Activated naive CD4-positive, alpha-beta T cell treated with anti-CD3 and anti-CD28 coated beads, Interleukin-2, amount 10 ng/mL, durations not matched to agents 7 days and 5 days (primary cell): ENCODE measurements around the gene DLG5.

Experiments
- CTCF ChIA-PET: fragments of 350-600 bp; sonication (Branson Sonifier 250); formaldehyde crosslinking; loops from one replicate; lab custom pipeline; 2021; ENCODE audit warnings: antibody characterized with exemption; lab: Charles Lee
- DNase-seq: peaks from one replicate; pipeline ENCODE4 v3.0.0-alpha.2; 2020
- H3K27ac Mint-ChIP-seq: one replicate; pipeline ENCODE4 v1.8.0; 2021; ENCODE audit warnings: mild to moderate bottlenecking, moderate library complexity, mixed read lengths
- H3K27me3 Mint-ChIP-seq: one replicate; pipeline ENCODE4 v1.8.0; 2021; ENCODE audit warnings: mild to moderate bottlenecking, mixed read lengths
- H3K36me3 Mint-ChIP-seq: one replicate; pipeline ENCODE4 v1.8.0; 2021; ENCODE audit warnings: mixed read lengths
- H3K4me1 Mint-ChIP-seq: one replicate; pipeline ENCODE4 v1.8.0; 2021; ENCODE audit warnings: mixed read lengths
- H3K4me3 Mint-ChIP-seq: one replicate; pipeline ENCODE4 v1.8.0; 2021; ENCODE audit warnings: mild to moderate bottlenecking, moderate library complexity, mixed read lengths
- H3K9me3 Mint-ChIP-seq: one replicate; pipeline ENCODE4 v1.8.0; 2021; ENCODE audit warnings: mixed read lengths

Gene DLG5

DNA sequence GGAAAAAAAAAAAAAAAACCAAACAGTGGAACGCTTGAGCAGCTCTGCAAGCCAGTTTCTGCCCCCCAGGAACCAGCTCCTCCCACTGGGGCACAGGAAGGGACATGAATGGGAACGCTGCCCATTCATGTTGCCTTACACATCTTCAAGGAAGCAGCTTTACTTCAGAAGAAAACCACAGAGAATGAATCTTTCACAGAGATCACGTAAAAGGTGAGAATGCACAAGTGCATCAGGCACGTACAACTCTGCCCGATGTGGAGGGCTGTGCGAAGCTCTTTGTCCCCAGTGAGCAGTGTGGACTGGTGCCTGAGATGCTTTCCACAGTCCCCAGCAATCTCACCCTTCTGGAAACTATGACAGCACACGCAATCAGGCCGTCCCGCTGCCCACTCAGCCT lies 106.2 kb downstream of the DLG5 start:
- CTCF ChIA-PET = interaction anchor here (0.6 to 1.5 kb wide), 2 partner anchors 13 to 1242 kb away, joined by 3 read pairs; no protein-coding TSS in a partner anchor
- Mint-ChIP-seq H3K9me3 (no peaks in the 10 kb centered on the region), H3K36me3 (no peaks in the 10 kb centered on the region)

DNA sequence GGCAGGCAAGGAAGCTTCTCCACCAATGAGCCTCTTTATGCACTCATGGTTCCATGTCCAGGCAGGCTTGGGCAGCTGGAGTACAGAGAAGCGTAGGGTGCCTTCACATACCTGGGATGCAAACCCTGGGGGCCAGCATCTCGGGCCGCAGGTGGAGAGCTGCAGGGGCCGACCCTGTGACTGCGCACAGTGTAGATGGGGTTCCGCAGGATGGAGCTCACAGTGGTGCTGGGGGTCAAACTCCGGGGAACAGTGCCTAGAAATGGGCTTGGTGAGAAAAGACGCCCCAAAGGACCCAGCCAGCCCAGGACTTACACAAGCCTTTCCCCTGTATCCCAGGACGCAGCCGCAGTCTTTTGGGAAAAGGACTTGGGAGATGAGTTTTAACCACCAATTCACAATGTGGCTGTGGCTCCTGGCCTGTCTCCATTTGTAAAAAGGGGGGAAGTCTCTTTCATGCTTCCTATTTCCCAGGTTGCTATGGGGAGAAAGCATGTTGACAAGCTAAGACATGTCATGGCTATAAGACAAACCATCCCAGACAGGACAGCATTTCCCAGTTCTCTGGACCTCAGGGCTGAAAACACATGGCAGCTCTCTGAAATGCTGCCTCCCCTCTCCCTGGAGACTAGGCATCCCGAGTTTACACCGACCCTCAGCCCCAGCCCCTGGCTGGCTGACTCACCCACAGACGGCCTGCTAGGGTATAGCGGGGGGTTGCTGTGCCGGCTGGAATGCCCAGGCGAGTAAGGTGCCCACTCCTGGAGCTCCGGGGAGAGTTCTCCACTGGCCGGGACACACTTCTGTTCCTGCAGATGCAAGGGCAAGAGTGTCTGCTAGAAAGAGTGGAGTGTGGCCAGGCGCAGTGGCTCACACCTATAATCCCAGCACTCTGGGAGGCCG lies 107.1 kb downstream of the DLG5 start:
- Mint-ChIP-seq H3K27ac (no peak overlapping the region), H3K36me3 (no peaks in the 10 kb centered on the region), H3K4me1 (peaks cover 8% of the 10 kb centered on the region), H3K9me3 (no peaks in the 10 kb centered on the region), H3K4me3 (no peak overlapping the region), H3K27me3 (no peaks in the 10 kb centered on the region)
- DNase-seq = no peak
- CTCF ChIA-PET = interaction anchor here (0.6 to 1.5 kb wide), 2 partner anchors 14 to 1243 kb away, joined by 3 read pairs; no protein-coding TSS in a partner anchor

More for the DNA sequence above, 106.2 kb downstream of the DLG5 start:
- no peak for DNase-seq
- H3K4me3 Mint-ChIP-seq = no peak overlapping the region
- H3K27ac Mint-ChIP-seq = peak overlapping the region; percentile 49
- H3K27me3 Mint-ChIP-seq = no peaks in the 10 kb centered on the region
- H3K4me1 Mint-ChIP-seq = peaks cover 8% of the 10 kb centered on the region

DNA sequence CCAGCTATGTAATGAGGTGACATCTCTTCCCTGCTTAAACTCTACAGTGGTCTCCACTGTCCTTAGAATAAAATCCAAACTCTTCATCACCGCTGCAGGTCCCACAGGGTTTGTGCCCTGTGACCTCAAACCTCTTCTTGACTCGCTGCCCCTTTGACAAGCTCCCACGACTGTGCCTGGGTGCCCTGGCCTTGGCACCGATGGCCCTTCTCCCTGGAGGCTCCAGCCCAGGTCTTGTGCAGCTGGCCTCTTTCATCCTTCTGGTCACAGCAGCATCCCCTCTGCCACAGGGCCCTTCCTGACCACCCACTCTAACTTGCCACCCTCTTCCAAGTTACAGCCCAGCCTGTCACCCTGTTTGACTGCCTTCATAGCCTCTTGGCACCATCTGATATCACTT lies 108.2 kb downstream of the DLG5 start:
- Mint-ChIP-seq H3K4me1 (peaks cover 8% of the 10 kb centered on the region), H3K4me3 (no peak overlapping the region), H3K9me3 (no peaks in the 10 kb centered on the region), H3K36me3 (no peaks in the 10 kb centered on the region), H3K27ac (no peak overlapping the region), H3K27me3 (no peaks in the 10 kb centered on the region)
- CTCF ChIA-PET = no interaction called here
- no peak for DNase-seq

DNA sequence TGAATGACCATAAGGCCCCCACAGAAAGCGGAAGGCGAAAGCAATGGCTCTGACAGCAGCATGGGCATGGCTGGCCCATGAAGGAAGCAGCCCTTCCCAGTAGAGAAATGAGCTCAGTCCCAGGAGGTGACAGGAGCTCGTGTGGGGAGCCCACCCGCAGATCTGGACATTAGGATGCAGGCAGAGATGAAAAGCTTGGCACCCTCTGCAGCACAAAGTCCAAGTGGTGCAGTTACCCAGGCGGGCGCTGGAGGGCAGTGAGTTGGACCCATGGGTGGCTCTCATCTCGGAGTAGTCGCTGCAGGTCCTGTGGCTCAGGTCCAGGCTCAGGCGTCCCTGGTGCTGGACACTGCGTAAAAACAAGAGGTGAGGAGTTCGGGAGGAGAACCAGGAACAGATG lies 109.0 kb downstream of the DLG5 start:
- no peak for DNase-seq
- H3K36me3 Mint-ChIP-seq = no peaks in the 10 kb centered on the region
- H3K27me3 Mint-ChIP-seq = no peaks in the 10 kb centered on the region
- no peak overlapping the region for H3K27ac Mint-ChIP-seq
- no peak overlapping the region for H3K4me3 Mint-ChIP-seq
- CTCF ChIA-PET = no interaction called here
- peaks cover 8% of the 10 kb centered on the region for H3K4me1 Mint-ChIP-seq
- no peaks in the 10 kb centered on the region for H3K9me3 Mint-ChIP-seq

- Mint-ChIP-seq H3K27me3 (no peaks in the 10 kb centered on the region), H3K4me3 (no peak overlapping the region), H3K27ac (no peak overlapping the region), H3K4me1 (peaks cover 8% of the 10 kb centered on the region), H3K36me3 (no peaks in the 10 kb centered on the region), H3K9me3 (no peaks in the 10 kb centered on the region)
- no peak for DNase-seq
- CTCF ChIA-PET = no interaction called here
These were observed 110.2 kb downstream of the DLG5 start for GRCh38 chr10:77816311-77816710.

DNA sequence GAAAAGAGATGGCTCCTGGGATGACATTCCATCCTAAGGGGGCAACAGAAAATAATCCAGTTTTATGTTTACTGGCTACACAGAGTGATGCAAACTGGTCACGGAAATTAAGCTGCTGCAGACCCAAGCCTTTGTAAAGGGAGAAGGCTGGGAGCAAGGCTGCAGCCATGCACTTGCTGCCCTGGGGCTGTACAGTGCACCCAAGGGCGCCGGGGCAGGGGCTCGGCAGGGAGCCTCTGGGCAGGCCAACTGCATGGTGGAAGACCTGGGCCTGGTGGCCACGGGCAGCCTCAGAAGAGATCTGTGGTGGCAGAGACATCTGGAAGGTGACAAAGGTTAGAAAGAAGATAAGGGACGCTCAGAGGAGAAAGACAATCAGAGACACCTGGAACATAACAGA lies 113.8 kb downstream of the DLG5 start:
- no peaks in the 10 kb centered on the region for H3K36me3 Mint-ChIP-seq

GRCh38 chr10:77811831-77812430 lies 114.6 kb downstream of the DLG5 start:
- Mint-ChIP-seq H3K27me3 (no peaks in the 10 kb centered on the region), H3K27ac (no peak overlapping the region), H3K9me3 (no peaks in the 10 kb centered on the region), H3K4me1 (no peaks in the 10 kb centered on the region), H3K4me3 (no peak overlapping the region), H3K36me3 (no peaks in the 10 kb centered on the region)
- CTCF ChIA-PET = no interaction called here
- no peak for DNase-seq

More for the DNA sequence above, 113.8 kb downstream of the DLG5 start:
- H3K4me3 Mint-ChIP-seq = no peak overlapping the region
- no peaks in the 10 kb centered on the region for H3K4me1 Mint-ChIP-seq
- H3K27ac Mint-ChIP-seq = no peak overlapping the region
- H3K9me3 Mint-ChIP-seq = no peaks in the 10 kb centered on the region
- no peak for DNase-seq
- no peaks in the 10 kb centered on the region for H3K27me3 Mint-ChIP-seq
- CTCF ChIA-PET = no interaction called here

GRCh38 chr10:77810446-77811335 lies 115.9 kb downstream of the DLG5 start:
- Mint-ChIP-seq H3K9me3 (no peaks in the 10 kb centered on the region), H3K27ac (no peak overlapping the region), H3K4me3 (no peak overlapping the region), H3K36me3 (peaks cover 2% of the 10 kb centered on the region), H3K4me1 (no peaks in the 10 kb centered on the region), H3K27me3 (no peaks in the 10 kb centered on the region)
- CTCF ChIA-PET = interaction anchor here (1.1 kb wide), 1 partner anchor 27 kb away, joined by 5 read pairs; no protein-coding TSS in a partner anchor
- no peak for DNase-seq

- Mint-ChIP-seq H3K27ac (no peak overlapping the region), H3K36me3 (peaks cover 2% of the 10 kb centered on the region), H3K4me1 (no peaks in the 10 kb centered on the region), H3K4me3 (no peak overlapping the region), H3K27me3 (no peaks in the 10 kb centered on the region), H3K9me3 (no peaks in the 10 kb centered on the region)
- CTCF ChIA-PET = interaction anchor here (0.7 kb wide), 1 partner anchor 85 kb away, joined by 5 read pairs; no protein-coding TSS in a partner anchor
- DNase-seq = no peak
These were observed 117.2 kb downstream of the DLG5 start for GRCh38 chr10:77809336-77809735.

GRCh38 chr10:77807706-77808105 lies 118.8 kb downstream of the DLG5 start:
- H3K4me1 Mint-ChIP-seq = no peaks in the 10 kb centered on the region
- CTCF ChIA-PET = interaction anchor here (1.8 kb wide), 1 partner anchor 40 kb away, joined by 3 read pairs; no protein-coding TSS in a partner anchor
- no peaks in the 10 kb centered on the region for H3K27me3 Mint-ChIP-seq
- H3K9me3 Mint-ChIP-seq = no peaks in the 10 kb centered on the region
- no peak overlapping the region for H3K4me3 Mint-ChIP-seq
- no peak overlapping the region for H3K27ac Mint-ChIP-seq
- peaks cover 2% of the 10 kb centered on the region for H3K36me3 Mint-ChIP-seq
- DNase-seq = no peak

DNA sequence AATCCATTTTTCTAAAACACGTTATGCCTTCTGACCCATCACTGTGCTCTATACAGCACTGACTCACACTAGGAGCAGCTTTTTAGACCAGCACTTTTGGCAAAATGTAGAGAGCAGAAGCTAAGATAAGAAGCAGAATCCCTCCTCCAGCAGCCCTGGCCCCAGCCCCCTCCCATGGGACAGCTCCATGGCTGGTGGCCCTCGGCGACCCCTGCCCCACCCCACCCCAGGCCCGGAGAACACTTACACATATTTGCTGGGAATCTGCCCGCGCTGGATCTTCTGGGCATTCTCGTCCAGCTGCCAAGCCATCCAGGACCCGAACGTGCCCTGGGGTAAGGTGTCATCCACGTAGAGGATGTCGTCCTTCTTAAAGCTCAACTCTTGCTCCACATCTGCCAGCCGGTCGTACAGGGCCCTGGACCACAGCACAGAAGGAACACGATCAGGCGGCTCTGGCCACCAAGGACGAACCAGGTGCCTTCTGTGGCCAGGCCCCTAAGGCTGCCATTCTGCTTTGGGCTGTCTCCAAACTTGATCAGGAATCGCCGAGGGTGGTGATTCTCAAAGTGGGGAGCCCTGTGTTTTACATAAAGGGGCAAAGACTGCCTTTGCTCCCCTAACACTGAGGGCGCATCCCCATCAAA lies 119.9 kb downstream of the DLG5 start:
- CTCF ChIA-PET = interaction anchor here (1.8 kb wide), 1 partner anchor 41 kb away, joined by 3 read pairs; no protein-coding TSS in a partner anchor
- Mint-ChIP-seq H3K4me3 (no peak overlapping the region), H3K9me3 (no peaks in the 10 kb centered on the region)

DNA sequence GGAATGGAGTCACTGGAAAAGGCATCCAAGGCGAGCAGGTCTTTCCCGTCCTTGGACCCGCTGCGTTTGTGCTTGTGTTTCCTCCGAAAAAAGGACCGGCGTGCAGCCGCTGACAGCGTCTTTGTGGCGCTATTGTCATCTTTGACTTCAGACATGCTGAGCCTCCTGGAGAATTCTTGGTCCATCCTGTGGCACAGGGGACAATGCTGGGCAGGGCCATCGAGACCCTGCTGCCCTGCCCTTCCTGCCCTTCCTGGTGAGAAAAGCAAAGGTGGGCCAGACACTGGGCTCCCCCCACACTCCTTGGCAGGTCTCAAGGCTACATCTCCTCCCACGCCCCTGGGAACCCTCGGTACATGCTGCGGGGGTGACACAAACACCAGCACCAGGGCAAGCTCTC lies 120.9 kb downstream of the DLG5 start:
- H3K27me3 Mint-ChIP-seq = peaks cover 5% of the 10 kb centered on the region
- CTCF ChIA-PET = no interaction called here
- peaks cover 16% of the 10 kb centered on the region for H3K4me1 Mint-ChIP-seq
- no peak overlapping the region for H3K27ac Mint-ChIP-seq
- DNase-seq = no peak
- no peak overlapping the region for H3K4me3 Mint-ChIP-seq
- H3K9me3 Mint-ChIP-seq = no peaks in the 10 kb centered on the region
- peaks cover 2% of the 10 kb centered on the region for H3K36me3 Mint-ChIP-seq

More for the DNA sequence above, 119.9 kb downstream of the DLG5 start:
- DNase-seq = no peak
- Mint-ChIP-seq H3K27me3 (peaks cover 4% of the 10 kb centered on the region), H3K36me3 (peaks cover 2% of the 10 kb centered on the region), H3K4me1 (peaks cover 8% of the 10 kb centered on the region), H3K27ac (no peak overlapping the region)

- no peak for DNase-seq
- peaks cover 2% of the 10 kb centered on the region for H3K36me3 Mint-ChIP-seq
- no peak overlapping the region for H3K4me3 Mint-ChIP-seq
- H3K9me3 Mint-ChIP-seq = no peaks in the 10 kb centered on the region
- no peak overlapping the region for H3K27ac Mint-ChIP-seq
- CTCF ChIA-PET = interaction anchor here (1.3 kb wide), 1 partner anchor 93 kb away, joined by 3 read pairs; no protein-coding TSS in a partner anchor
- H3K4me1 Mint-ChIP-seq = peaks cover 20% of the 10 kb centered on the region
- peaks cover 6% of the 10 kb centered on the region for H3K27me3 Mint-ChIP-seq
These were observed 122.2 kb downstream of the DLG5 start for GRCh38 chr10:77804371-77804770.
